HUES48 (cell line): ENCODE data around the gene NLRP13.

ENCODE experiments used
- H3K27ac ChIP-seq: one replicate; pipeline ENCODE4 v1.7.0; 2013; ENCODE audit warnings: low read depth, low read length, inconsistent platforms
- H3K27me3 ChIP-seq: 2 replicates; pipeline ENCODE4 v1.6.1; 2013; ENCODE audit warnings: mild to moderate bottlenecking, low read length; ENCODE audit not compliant: control insufficient read depth, insufficient read depth
- H3K36me3 ChIP-seq: 2 replicates; pipeline ENCODE4 v1.6.1; 2013; ENCODE audit warnings: low read length; ENCODE audit not compliant: control insufficient read depth, insufficient read depth
- H3K4me1 ChIP-seq: 2 replicates; pipeline ENCODE4 v1.6.1; 2013; ENCODE audit warnings: mild to moderate bottlenecking, low read length; ENCODE audit not compliant: control insufficient read depth, insufficient read depth
- H3K4me3 ChIP-seq: 2 replicates; pipeline ENCODE4 v1.5.1; 2013; ENCODE audit warnings: mild to moderate bottlenecking, low read depth, low read length
- H3K9ac ChIP-seq: 2 replicates; pipeline ENCODE4 v1.6.1; 2013; ENCODE audit warnings: mild to moderate bottlenecking, low read depth, low read length, moderate library complexity
- H3K9me3 ChIP-seq: 2 replicates; pipeline ENCODE4 v1.6.1; 2013; ENCODE audit warnings: low read length; ENCODE audit not compliant: control insufficient read depth, insufficient read depth

The NLRP13 gene

DNA sequence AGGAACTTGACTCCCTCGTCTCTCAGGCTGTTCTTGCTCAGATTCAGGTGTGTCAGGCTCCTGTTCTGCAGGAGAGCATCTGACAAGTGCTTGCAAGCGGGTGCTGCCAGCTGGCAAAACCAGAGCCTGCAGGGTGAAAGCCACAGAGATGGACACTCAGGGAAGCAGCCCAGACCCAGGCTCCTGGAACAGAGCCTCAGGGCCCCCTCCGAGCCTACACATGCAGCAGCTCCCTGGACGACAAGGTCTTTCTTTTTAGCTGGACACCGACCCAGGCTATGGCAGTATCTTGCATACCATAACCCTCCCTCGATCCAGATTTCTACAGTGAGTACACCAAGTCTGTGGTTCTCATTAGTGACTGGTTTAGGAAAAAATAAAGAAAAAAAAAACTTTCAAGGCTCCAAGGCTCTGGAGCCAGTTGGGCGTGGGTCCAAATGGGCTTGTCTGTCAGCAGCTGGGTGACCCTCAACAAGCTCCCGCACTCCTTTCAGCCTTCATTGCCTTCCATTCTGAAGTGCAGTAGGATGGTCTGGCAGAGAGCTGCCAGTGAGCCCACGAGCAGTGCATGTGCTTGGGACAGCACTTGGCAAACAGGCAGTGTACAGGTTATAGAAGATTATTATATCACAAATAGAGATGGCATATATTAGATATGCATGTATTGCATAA is 29.9 kb downstream of the NLRP13 start:
- H3K4me1 ChIP-seq, result no peaks in the 10 kb centered on the region
- H3K4me3 ChIP-seq, result no peak overlapping the region
- H3K27me3 ChIP-seq, result no peaks in the 10 kb centered on the region
- no peak overlapping the region for H3K9ac ChIP-seq
- no peak overlapping the region for H3K27ac ChIP-seq
- no peaks in the 10 kb centered on the region for H3K36me3 ChIP-seq
- peaks cover 78% of the 10 kb centered on the region for H3K9me3 ChIP-seq

DNA sequence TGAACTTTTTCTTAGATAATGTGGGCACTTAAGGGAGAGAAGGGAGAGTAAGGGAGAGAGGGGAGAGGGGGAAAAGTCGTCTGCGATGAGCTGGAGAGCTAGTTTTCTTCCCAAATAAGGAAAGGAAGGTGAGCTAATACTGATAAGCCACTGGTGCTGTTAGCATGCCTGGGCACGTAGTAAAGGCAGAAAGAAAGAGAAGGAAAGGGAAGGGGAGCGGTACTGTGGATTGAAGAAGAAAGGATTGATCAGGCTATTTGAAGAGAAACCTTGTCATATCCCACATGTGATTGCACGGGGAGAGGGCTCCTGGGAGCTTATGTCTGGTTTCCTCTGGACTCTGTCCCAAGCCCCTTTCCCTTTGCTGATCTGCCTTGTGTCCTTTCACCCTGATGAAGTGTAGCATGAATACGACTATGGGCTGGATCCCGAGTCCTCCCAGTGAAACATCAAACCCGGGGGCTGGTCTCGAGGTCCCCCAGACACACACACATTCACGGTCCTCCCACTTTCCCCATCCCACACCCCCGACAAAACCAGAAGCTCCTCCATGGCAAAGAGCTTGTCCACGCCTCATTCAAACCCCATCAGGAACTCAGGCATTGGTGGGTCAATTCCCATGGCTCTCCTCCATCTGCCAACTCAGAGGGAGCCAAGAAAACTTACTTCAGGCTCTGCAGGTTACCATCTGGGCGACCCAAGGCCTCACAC is 30.6 kb downstream of the NLRP13 start:
- H3K4me1 ChIP-seq, result no peaks in the 10 kb centered on the region
- no peak overlapping the region for H3K4me3 ChIP-seq
- no peak overlapping the region for H3K27ac ChIP-seq
- H3K27me3 ChIP-seq, result no peaks in the 10 kb centered on the region
- no peak overlapping the region for H3K9ac ChIP-seq
- H3K36me3 ChIP-seq, result no peaks in the 10 kb centered on the region
- H3K9me3 ChIP-seq, result peaks cover 78% of the 10 kb centered on the region

DNA sequence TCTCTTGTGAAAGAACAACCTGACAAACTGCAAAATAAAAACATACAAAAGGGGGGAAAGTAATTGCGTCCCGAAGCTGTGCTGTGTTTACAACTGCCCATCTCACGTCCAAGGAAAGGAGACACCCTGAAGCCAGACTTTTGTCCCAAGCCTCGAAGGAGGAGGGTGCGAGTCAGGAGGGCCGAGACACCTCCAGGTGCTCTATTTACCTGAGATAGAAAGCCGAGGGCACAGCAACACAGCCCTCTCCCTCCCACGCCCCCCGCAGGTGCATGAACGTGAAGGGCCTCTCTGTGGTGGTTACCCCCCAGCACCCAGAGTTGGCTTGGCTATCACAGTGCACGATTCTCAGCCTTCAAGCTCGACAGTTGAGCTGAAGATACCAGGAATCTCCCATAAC is 33.2 kb downstream of the NLRP13 start:
- no peaks in the 10 kb centered on the region for H3K4me1 ChIP-seq
- H3K27ac ChIP-seq, result no peak overlapping the region
- peaks cover 72% of the 10 kb centered on the region for H3K9me3 ChIP-seq
- no peak overlapping the region for H3K9ac ChIP-seq
- H3K36me3 ChIP-seq, result no peaks in the 10 kb centered on the region
- H3K27me3 ChIP-seq, result no peaks in the 10 kb centered on the region
- no peak overlapping the region for H3K4me3 ChIP-seq

DNA sequence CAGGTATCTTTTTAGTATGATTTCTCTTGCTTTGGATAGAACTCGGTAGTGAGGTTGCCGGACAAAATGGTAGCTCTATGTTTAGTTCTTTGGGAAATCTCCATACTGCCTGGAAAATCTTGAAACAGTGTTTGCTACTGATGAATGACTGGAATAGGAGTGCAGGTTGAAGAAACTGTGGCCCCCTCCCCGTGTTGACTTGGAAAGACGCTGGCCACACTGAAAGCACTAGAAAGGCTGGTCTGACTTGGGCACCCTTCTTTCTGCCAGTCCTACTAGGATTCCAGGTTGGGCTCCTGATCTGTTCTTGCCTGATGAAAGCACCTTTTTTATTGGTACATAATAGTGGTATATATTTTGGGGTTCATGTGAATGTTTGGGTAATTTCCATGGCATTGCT is 49.5 kb downstream of the NLRP13 start:
- H3K36me3 ChIP-seq, result no peaks in the 10 kb centered on the region
- H3K27me3 ChIP-seq, result no peaks in the 10 kb centered on the region
- no peaks in the 10 kb centered on the region for H3K4me1 ChIP-seq
- H3K9me3 ChIP-seq, result peaks cover 83% of the 10 kb centered on the region
- H3K4me3 ChIP-seq, result no peak overlapping the region
- H3K27ac ChIP-seq, result no peak overlapping the region
- H3K9ac ChIP-seq, result no peak overlapping the region

DNA sequence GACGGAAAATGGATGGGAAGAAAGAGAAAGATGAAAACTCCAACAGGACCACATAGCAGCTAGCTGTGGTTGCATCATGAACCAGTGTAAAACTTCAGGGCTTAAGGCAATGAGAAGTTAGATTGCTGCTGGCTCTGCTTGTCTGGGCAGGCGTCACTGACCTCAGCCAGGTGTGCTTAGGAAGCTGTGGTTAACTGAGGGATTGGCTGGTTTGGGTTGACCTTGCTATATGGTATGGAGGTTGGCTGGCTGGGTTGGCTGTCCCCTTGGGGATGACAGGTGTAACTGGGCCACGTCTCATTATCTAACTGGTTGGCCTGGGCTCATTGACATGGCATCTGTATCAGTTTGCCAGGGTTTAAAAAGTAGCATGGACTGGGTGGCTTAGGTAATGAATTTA is 54.9 kb downstream of the NLRP13 start:
- H3K4me1 ChIP-seq, result no peaks in the 10 kb centered on the region
- no peak overlapping the region for H3K4me3 ChIP-seq
- no peak overlapping the region for H3K27ac ChIP-seq
- H3K27me3 ChIP-seq, result no peaks in the 10 kb centered on the region
- H3K36me3 ChIP-seq, result no peaks in the 10 kb centered on the region
- no peak overlapping the region for H3K9ac ChIP-seq
- peaks cover 89% of the 10 kb centered on the region for H3K9me3 ChIP-seq

GRCh38 chr19:55870736-55871135 is 61.4 kb downstream of the NLRP13 start:
- Histone ChIP-seq H3K27me3 (no peaks in the 10 kb centered on the region), H3K4me3 (no peak overlapping the region), H3K36me3 (no peaks in the 10 kb centered on the region), H3K9me3 (peaks cover 95% of the 10 kb centered on the region), H3K9ac (no peak overlapping the region), H3K27ac (no peak overlapping the region), H3K4me1 (no peaks in the 10 kb centered on the region)

DNA sequence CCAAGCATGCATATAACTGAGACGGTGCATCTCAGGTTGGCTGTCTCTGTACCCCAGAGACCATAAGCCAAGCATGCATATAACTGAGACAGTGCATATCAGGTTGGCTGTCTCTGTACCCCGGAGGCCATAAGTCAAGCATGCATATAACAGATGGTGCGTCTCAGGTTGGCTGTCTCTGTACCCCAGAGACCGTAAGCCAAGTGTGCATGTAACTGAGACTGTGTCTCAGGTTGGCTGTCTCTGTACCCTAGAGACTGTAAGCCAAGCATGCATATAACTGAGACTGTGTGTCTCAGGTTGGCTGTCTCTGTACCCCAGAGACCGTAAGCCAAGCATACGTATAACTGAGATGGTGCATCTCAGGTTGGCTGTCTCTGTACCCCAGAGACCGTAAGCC is 65.0 kb downstream of the NLRP13 start:
- Histone ChIP-seq H3K9ac (no peak overlapping the region), H3K36me3 (no peaks in the 10 kb centered on the region), H3K27me3 (no peaks in the 10 kb centered on the region), H3K4me3 (no peak overlapping the region), H3K27ac (no peak overlapping the region), H3K9me3 (peaks cover 90% of the 10 kb centered on the region), H3K4me1 (no peaks in the 10 kb centered on the region)

DNA sequence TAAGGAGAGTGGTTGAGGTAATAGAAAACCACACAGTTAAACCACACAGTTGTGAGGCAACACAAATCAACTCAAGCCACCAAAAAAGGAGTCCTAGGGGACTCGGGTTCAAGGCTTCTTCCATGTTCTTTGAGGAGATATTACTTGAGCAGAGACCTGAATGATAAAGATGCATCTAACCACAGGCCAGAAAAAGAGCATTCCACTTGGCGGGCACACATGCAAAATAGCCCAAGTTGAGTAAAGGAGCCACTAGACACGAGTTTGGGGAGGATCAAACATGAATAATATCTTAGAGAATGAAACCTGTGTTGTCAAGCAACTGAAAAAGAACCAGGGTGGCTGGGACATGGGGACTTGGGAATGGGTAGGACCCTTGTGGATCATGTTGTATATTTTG is 65.6 kb downstream of the NLRP13 start:
- no peak overlapping the region for H3K4me3 ChIP-seq
- H3K9me3 ChIP-seq, result peaks cover 91% of the 10 kb centered on the region
- H3K36me3 ChIP-seq, result no peaks in the 10 kb centered on the region
- no peaks in the 10 kb centered on the region for H3K4me1 ChIP-seq
- no peaks in the 10 kb centered on the region for H3K27me3 ChIP-seq
- H3K9ac ChIP-seq, result no peak overlapping the region
- H3K27ac ChIP-seq, result no peak overlapping the region

DNA sequence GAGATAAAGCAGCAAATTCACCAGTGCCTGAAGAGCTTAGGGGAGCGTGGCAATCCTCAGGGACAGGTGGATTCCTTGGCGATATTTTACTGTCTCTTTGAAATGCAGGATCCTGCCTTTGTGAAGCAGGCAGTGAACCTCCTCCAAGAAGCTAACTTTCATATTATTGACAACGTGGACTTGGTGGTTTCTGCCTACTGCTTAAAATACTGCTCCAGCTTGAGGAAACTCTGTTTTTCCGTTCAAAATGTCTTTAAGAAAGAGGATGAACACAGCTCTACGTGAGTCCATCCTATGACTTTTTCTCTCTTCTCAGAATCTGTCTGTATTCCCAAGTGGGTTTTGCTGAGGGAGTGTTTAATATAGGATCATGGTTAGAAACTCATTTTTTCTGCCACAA is 73.2 kb downstream of the NLRP13 start:
- H3K4me1 ChIP-seq, result no peaks in the 10 kb centered on the region
- no peaks in the 10 kb centered on the region for H3K36me3 ChIP-seq
- no peak overlapping the region for H3K4me3 ChIP-seq
- H3K27me3 ChIP-seq, result no peaks in the 10 kb centered on the region
- peaks cover 88% of the 10 kb centered on the region for H3K9me3 ChIP-seq
- H3K27ac ChIP-seq, result no peak overlapping the region
- no peak overlapping the region for H3K9ac ChIP-seq

DNA sequence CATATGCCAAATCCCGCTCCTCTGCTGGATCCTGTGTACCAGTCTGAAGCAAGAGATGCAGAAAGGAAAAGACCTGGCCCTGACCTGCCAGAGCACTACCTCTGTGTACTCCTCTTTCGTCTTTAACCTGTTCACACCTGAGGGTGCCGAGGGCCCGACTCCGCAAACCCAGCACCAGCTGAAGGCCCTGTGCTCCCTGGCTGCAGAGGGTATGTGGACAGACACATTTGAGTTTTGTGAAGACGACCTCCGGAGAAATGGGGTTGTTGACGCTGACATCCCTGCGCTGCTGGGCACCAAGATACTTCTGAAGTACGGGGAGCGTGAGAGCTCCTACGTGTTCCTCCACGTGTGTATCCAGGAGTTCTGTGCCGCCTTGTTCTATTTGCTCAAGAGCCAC is 73.7 kb downstream of the NLRP13 start:
- H3K27me3 ChIP-seq, result no peaks in the 10 kb centered on the region
- H3K9me3 ChIP-seq, result peaks cover 87% of the 10 kb centered on the region
- H3K4me3 ChIP-seq, result no peak overlapping the region
- H3K9ac ChIP-seq, result no peak overlapping the region
- no peaks in the 10 kb centered on the region for H3K36me3 ChIP-seq
- no peak overlapping the region for H3K27ac ChIP-seq
- H3K4me1 ChIP-seq, result no peaks in the 10 kb centered on the region

GRCh38 chr19:55857974-55858373 is 74.2 kb downstream of the NLRP13 start:
- Histone ChIP-seq H3K27ac (no peak overlapping the region), H3K36me3 (no peaks in the 10 kb centered on the region), H3K9ac (no peak overlapping the region), H3K9me3 (peaks cover 87% of the 10 kb centered on the region), H3K27me3 (no peaks in the 10 kb centered on the region), H3K4me1 (no peaks in the 10 kb centered on the region), H3K4me3 (no peak overlapping the region)
